SK-N-SH treated with all-trans-retinoic acid at 6 μM for 48 hours (cell line): ENCODE measurements around the gene CDC16.

Experiments used
- ATAC-seq: fragments of 200-7000 bp; cut with Tn5 transposase; 3 replicates; pipeline ENCODE4 v1.9.1; 2020; ENCODE audit warnings: mild to moderate bottlenecking, moderate library complexity
- ARNTL ChIP-seq: fragments of 450-650 bp; formaldehyde crosslinking; IDR thresholded peaks from 2 replicates; pipeline ENCODE4 v1.5.0; 2020; ENCODE audit warnings: low read depth, mild to moderate bottlenecking, moderate library complexity, borderline replicate concordance
- BACH2 ChIP-seq: fragments of 250-450 bp; sonication (Bioruptor Pico); IDR thresholded peaks from 2 replicates; pipeline ENCODE4 v1.9.0; 2021; ENCODE audit warnings: mild to moderate bottlenecking, borderline replicate concordance
- ESRRG ChIP-seq: fragments of 250-450 bp; sonication (Bioruptor Pico); IDR thresholded peaks from 2 replicates; pipeline ENCODE4 v1.6.1; 2021; ENCODE audit warnings: mild to moderate bottlenecking
- GLIS3 ChIP-seq: fragments of 250-450 bp; sonication (Bioruptor Pico); IDR thresholded peaks from 2 replicates; pipeline ENCODE4 v1.5.0; 2020; ENCODE audit warnings: mild to moderate bottlenecking, moderate library complexity
- OSR1 ChIP-seq: fragments of 250-450 bp; sonication (Bioruptor Pico); IDR thresholded peaks from 2 replicates; pipeline ENCODE4 v1.8.0; 2022; ENCODE audit warnings: moderate library complexity, mild to moderate bottlenecking, inconsistent platforms
- PATZ1 ChIP-seq: fragments of 250-450 bp; sonication (Bioruptor Pico); IDR thresholded peaks from 2 replicates; pipeline ENCODE4 v1.8.0; 2020; ENCODE audit warnings: mild to moderate bottlenecking, moderate library complexity, borderline replicate concordance
- PPARA ChIP-seq: fragments of 250-450 bp; sonication (Bioruptor Pico); IDR thresholded peaks from 2 replicates; pipeline ENCODE4 v1.5.0; 2020; ENCODE audit warnings: mild to moderate bottlenecking, borderline replicate concordance
- RARB ChIP-seq: fragments of 250-450 bp; sonication (Bioruptor Pico); IDR thresholded peaks from 2 replicates; pipeline ENCODE4 v1.8.0; 2021; ENCODE audit warnings: mild to moderate bottlenecking, moderate library complexity
- SNAI2 ChIP-seq: fragments of 250-450 bp; sonication (Bioruptor Pico); IDR thresholded peaks from 2 replicates; pipeline ENCODE4 v1.5.0; 2020; ENCODE audit warnings: mild to moderate bottlenecking, moderate library complexity
- TCF4 ChIP-seq: fragments of 250-450 bp; sonication (Bioruptor Pico); IDR thresholded peaks from 2 replicates; pipeline ENCODE4 v1.8.0; 2021; ENCODE audit warnings: mild to moderate bottlenecking, moderate library complexity, borderline replicate concordance
- TOX ChIP-seq: fragments of 250-450 bp; sonication (Bioruptor Pico); IDR thresholded peaks from 2 replicates; pipeline ENCODE4 v1.8.0; 2021; ENCODE audit warnings: mild to moderate bottlenecking, moderate library complexity, borderline replicate concordance
- TSHZ2 ChIP-seq: fragments of 250-450 bp; sonication (Bioruptor Pico); IDR thresholded peaks from 2 replicates; pipeline ENCODE4 v1.5.0; 2020; ENCODE audit warnings: mild to moderate bottlenecking, moderate library complexity
- ZFP3 ChIP-seq: fragments of 250-450 bp; sonication (Bioruptor Pico); IDR thresholded peaks from 2 replicates; pipeline ENCODE4 v1.5.0; 2020; ENCODE audit warnings: mild to moderate bottlenecking, moderate library complexity
- ZNF565 ChIP-seq: fragments of 450-650 bp; formaldehyde crosslinking; conservative IDR thresholded peaks from 2 replicates; pipeline ENCODE4 v1.5.0; 2020; ENCODE audit warnings: low read depth, mild to moderate bottlenecking, moderate library complexity
- TF ChIP-seq, protein P1 (sequence below): fragments of 250-450 bp; sonication (Bioruptor Pico); IDR thresholded peaks from 2 replicates; pipeline ENCODE4 v1.8.0; 2021; ENCODE audit warnings: low read depth, mild to moderate bottlenecking, moderate library complexity, borderline replicate concordance
- TF ChIP-seq, protein P2 (sequence below): fragments of 250-450 bp; sonication (Bioruptor Pico); IDR thresholded peaks from 2 replicates; pipeline ENCODE4 v1.5.1; 2021; ENCODE audit warnings: mild to moderate bottlenecking, moderate library complexity
- TF ChIP-seq, protein P3 (sequence below): fragments of 250-450 bp; sonication (Bioruptor Pico); IDR thresholded peaks from 2 replicates; pipeline ENCODE4 v1.5.1; 2020; ENCODE audit warnings: low read depth, mild to moderate bottlenecking, moderate library complexity

Gene CDC16

DNA sequence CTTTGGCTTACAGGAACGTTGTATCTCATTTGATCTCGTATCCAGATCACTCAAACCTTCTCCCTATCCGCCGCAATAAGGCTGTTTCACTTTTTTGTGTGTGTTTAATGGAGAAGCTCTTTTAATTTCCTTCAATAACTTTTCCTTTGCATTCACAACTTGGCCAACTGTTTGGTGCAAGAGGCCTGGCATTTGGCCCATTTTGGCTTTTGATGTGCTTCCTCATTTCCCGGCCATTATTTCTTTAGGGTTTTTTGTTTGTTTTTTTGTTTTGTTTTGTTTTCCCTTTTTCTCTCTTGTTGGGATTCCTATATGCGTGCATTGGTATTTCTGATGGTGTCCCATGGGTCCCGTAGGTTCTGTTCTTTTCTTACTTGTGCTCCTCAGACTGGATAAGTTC is 40.6 kb downstream of the CDC16 start:
- no peak for TF ChIP-seq GLIS3 (CRISPR knock-in tag)
- TF ChIP-seq PPARA (CRISPR knock-in tag): no peak
- no peak for TF ChIP-seq OSR1 (CRISPR knock-in tag)
- no peak for TF ChIP-seq TSHZ2 (CRISPR knock-in tag)
- no peak for TF ChIP-seq ARNTL (CRISPR knock-in tag)
- no peak for TF ChIP-seq ZNF565 (CRISPR knock-in tag)
- TF ChIP-seq TCF4: no peak
- TF ChIP-seq, protein P1, sequence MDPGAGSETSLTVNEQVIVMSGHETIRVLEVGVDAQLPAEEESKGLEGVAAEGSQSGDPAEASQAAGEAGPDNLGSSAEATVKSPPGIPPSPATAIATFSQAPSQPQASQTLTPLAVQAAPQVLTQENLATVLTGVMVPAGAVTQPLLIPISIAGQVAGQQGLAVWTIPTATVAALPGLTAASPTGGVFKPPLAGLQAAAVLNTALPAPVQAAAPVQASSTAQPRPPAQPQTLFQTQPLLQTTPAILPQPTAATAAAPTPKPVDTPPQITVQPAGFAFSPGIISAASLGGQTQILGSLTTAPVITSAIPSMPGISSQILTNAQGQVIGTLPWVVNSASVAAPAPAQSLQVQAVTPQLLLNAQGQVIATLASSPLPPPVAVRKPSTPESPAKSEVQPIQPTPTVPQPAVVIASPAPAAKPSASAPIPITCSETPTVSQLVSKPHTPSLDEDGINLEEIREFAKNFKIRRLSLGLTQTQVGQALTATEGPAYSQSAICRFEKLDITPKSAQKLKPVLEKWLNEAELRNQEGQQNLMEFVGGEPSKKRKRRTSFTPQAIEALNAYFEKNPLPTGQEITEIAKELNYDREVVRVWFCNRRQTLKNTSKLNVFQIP (CRISPR knock-in tag): no peak
- TF ChIP-seq PATZ1: no peak
- TF ChIP-seq, protein P2, sequence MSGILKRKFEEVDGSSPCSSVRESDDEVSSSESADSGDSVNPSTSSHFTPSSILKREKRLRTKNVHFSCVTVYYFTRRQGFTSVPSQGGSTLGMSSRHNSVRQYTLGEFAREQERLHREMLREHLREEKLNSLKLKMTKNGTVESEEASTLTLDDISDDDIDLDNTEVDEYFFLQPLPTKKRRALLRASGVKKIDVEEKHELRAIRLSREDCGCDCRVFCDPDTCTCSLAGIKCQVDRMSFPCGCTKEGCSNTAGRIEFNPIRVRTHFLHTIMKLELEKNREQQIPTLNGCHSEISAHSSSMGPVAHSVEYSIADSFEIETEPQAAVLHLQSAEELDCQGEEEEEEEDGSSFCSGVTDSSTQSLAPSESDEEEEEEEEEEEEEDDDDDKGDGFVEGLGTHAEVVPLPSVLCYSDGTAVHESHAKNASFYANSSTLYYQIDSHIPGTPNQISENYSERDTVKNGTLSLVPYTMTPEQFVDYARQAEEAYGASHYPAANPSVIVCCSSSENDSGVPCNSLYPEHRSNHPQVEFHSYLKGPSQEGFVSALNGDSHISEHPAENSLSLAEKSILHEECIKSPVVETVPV (CRISPR knock-in tag): no peak
- no peak for TF ChIP-seq ZFP3 (CRISPR knock-in tag)
- TF ChIP-seq RARB (CRISPR knock-in tag): no peak
- TF ChIP-seq SNAI2 (CRISPR knock-in tag): no peak
- no peak for TF ChIP-seq TOX (CRISPR knock-in tag)
- TF ChIP-seq, protein P3, sequence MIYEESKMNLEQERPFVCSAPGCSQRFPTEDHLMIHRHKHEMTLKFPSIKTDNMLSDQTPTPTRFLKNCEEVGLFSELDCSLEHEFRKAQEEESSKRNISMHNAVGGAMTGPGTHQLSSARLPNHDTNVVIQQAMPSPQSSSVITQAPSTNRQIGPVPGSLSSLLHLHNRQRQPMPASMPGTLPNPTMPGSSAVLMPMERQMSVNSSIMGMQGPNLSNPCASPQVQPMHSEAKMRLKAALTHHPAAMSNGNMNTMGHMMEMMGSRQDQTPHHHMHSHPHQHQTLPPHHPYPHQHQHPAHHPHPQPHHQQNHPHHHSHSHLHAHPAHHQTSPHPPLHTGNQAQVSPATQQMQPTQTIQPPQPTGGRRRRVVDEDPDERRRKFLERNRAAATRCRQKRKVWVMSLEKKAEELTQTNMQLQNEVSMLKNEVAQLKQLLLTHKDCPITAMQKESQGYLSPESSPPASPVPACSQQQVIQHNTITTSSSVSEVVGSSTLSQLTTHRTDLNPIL: no peak
- no peak for ATAC-seq

GRCh38 chr13:114279146-114279545 is 44.4 kb downstream of the CDC16 start:
- TF ChIP-seq ZNF565 (CRISPR knock-in tag) (no peak), ESRRG (CRISPR knock-in tag) (no peak), SNAI2 (CRISPR knock-in tag) (no peak)
- ATAC-seq: no peak

DNA sequence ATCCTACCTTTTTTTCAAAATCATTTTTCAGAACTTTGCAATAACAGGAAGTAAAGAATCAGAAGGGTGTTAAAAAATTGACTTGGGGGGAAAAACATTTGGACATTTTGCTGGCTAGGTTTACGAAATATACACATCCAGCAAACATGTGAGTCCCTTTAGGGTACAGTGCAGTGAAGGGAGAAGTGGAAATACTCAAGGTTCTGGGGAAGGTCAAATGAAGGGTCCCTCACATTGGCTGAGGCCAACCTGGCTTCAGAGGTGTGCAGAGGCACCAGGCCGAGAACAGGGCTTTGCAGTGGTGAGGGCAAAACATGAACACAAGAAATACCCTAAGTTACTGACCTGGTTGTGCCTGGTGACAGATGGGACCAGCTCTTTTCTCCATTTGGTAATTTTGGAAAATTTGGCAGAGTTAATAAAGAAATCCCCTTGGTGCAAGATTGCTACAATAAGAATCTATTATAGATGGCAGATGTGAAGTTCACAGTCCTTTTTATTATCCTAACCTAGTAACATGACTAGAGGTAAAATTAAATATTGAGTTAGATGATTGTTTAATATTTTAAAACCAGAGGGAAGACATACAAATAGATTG is 45.2 kb downstream of the CDC16 start:
- TF ChIP-seq, protein P3: no peak
- no peak for TF ChIP-seq BACH2
- no peak for ATAC-seq
